Daoy (cell line): ENCODE results near the gene POLE4. TPM values are rescaled to one million over a fixed set of nuclear protein-coding genes. Genes with fewer than 3 reads are reported as not detected.

Experiments
- DNase-seq: peaks from one replicate; pipeline ENCODE4 v3.0.0-alpha.2; 2015; ENCODE audit warnings: low read depth
- total RNA-seq: library from RNA; depleted of rRNA; stranded (reverse); fragments of >200 nt; shearing (Covaris generic); gene quantifications from 2 replicates; pipeline ENCODE4 v1.2.3, GENCODE V29; 2014

Gene POLE4
- total RNA-seq, 1 experiment from 2014 or later = 31.8 TPM

DNA sequence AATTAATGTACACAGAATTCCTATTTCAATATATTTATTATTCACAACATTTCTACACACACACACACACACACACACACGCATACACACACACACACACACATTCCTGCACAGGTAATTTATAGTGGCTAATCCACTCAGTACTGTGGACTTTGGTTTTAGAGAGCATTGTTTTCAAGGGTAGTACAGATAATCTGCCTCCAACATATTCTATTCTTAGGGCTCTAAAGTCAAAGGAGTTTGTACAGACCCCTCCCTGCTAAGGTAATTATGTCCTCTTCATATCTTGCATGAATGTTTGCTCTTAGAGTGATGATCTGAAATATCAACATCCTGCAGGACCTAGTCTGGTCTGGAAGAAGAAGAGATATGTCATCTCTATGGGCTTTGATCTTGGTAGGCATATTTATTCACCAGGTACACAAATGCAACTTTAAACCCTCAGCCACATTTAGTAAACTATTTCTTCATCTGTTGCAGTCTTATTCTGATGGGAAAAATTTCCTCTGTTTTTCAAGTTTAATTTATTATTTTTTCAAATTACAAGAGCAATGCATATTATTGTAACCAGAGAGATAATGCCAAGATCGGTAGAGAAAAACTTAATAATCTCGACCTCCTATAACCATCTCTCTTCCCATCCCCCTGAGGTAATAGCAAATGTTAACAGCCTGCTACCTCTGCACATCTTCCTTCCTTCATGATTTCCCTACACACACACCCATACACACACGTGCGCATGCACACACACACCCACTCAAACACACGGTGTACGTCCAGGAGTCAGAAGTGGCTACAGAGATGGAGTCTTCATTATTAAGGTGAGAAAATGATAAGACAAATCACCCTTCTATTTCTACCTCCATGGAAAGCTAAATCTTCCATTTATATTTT is 18.3 kb upstream of the POLE4 start:
- no peak for DNase-seq

DNA sequence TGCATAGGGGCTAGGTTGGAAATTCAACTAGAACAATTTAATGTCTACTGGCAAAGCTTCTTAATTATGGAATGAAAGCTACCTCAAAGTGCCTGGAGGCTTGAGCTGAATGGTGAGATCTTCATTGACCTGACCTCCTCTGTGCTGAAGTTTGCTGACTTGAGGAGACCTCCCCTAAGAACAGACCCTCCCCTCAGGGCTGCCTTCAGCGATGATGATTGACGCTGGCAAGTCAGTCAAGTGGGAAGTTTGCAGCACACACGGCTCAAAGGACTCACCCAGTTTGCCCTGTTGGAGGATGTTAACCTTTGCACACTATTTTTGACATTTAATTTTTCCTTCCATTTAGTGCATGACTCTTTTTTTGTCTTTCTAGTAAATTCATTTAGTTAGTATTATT is 17.2 kb upstream of the POLE4 start:
- DNase-seq = no peak

GRCh38 chr2:74942263-74942662 is 16.2 kb upstream of the POLE4 start:
- DNase-seq = no peak

- DNase-seq = no peak
Measured at GRCh38 chr2:74944987-74945787, 13.3 kb upstream of the POLE4 start.

DNA sequence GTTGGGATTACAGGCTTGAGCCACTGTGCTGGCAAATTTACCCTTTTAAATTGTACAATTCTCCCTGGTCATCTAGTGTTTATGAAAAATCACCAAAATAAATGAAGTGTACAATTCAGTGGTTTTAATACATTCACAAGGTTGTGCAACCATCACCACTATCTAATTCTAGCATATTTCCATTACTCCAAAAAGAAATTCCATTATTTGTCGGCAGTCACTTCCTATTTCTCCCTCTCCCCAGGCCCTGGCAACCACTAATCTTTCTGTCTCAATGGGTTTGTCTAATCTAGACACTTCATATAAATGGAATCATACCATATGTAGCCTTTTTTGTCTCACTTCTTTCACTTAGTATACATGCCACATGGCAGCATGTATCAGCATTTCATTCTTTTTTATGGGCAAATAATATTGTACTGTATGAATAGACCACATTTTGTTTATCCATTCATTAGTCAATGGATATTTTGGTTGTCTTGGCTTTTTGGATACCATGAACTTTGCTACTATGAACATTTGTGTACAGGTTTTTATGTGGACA is 12.6 kb upstream of the POLE4 start:
- no peak for DNase-seq

- no peak for DNase-seq
Measured at GRCh38 chr2:74947703-74948102, 10.7 kb upstream of the POLE4 start.

DNA sequence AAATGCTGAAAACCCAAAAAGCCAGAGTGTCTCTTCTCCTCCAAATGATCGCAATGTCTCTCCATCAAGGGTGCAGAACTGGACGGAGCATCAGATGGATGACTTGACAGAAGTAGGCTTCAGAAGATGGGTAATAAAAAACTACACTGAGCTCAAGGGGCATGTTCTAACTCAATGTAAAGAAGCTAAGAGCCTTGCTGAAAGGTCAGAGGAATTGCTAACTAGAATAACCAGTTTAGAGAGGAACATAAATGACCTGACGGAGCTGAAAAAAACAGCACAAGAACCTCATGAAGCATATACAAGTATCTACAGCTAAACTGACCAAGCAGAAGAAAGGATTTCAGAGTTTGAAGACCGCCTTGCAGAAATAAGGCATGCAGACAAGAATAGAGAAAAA is 9.7 kb upstream of the POLE4 start:
- DNase-seq = no peak

DNA sequence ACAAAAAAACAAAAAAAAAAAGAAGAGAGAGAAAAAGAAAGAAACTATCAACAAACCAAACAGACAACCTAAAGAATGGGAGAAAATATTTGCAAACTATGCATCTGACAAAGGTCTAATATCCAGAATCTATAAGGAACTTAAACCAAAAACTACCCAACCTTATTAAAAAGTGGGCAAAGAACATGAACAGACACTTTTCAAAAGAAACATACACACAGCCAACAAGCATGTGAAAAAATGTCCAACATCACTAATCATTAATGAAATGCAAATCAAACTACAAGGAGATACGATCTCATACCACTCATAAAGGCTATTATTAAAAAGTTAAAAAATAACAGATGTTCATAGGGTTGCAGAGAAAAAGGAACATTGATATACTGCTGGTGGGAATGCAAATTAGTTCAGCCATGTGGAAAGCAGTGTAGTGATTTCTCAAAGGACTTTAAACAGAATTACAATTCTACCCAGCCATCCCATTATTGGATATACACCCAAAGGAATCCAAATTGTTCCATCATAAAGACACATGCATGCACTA is 7.2 kb upstream of the POLE4 start:
- no peak for DNase-seq

DNA sequence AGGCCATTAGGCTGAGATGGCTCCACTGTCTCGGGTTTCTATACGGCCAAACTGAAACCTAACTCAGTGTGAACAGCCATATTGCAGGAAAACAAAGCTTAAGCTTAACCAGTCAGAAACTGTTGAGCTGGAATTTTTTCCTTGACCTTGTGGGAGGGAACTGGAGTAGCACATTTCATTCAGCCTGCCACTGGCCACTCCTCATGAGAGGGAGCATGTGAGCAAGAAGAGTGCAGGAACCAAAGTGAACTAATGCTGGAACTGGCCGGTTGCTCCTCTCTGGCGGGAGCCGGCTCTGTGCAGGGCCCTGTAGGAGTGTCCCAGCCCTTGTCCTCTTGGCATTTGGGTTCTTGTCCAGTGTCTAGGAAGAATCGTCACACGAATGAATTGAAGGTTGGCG is 5.9 kb upstream of the POLE4 start:
- DNase-seq = no peak

DNA sequence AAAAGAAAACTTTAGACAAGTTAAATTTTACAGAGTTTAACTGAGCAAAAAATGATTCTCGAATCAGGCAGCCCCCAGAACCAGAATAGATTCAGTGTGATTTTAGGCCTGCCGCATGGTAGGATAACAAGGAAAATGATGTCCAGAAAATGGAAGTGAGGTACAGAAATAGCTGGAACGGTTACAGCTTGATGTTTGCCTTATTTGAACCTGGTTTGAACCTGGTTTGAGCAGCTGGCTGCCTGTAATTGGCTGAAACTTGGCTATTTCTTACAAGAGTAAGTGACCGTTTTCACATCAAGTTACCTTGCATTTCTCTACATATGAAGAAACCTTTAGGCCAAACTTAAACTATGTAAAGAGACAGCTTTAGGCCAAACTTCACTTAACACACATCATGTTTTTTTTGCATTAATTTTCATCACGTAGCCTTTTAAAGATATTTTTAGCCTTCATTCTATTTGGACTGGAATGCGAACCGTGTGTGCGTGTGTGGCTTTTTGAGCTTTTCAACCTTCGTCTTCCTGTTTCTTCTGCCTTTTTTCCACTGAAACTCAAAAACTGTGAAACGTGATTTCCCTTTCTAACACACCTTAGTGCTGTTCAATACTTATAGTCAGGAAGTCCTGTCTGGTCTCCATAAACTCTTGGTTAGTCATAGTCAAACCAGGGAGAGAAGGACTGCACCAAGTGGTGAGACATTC is 4.5 kb upstream of the POLE4 start:
- DNase-seq = no peak

DNA sequence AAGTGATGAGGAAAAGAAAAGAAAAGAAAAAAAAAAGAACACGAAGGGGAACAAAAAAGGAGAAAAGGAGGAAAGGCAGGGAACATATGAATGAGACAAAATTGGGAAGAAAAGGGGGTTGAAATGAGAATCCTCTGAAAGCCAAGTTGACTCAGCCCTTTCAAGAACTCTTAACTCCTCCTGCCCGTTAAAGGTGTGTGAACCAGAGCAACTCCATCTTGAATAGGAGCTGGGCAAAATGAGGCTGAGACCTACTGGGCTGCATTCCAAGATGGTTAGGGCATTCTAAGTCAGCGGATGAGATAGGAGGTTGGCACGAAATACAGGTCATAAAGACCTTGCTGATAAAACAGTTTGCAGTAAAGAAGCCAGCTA is 4.0 kb upstream of the POLE4 start:
- no peak for DNase-seq

DNA sequence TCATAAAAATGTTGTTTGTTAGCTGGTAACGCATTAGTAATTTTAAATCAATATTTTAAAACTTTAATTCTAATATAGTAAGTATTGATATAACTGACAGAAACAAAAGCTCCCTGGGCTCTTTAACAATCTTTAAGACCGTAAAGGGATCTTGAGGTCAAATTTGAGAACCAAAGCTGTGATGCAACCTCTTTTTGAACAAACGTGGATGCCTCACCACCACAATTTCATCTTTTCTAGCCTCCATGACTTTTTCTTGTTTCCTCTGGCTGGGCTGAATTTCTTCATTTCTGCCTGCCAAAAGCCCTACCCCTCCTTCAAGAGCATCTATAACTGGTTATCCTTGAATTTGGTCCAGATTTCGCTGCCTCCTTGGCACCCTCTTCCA is 563 bp upstream of the POLE4 start:
- no peak for DNase-seq

DNA sequence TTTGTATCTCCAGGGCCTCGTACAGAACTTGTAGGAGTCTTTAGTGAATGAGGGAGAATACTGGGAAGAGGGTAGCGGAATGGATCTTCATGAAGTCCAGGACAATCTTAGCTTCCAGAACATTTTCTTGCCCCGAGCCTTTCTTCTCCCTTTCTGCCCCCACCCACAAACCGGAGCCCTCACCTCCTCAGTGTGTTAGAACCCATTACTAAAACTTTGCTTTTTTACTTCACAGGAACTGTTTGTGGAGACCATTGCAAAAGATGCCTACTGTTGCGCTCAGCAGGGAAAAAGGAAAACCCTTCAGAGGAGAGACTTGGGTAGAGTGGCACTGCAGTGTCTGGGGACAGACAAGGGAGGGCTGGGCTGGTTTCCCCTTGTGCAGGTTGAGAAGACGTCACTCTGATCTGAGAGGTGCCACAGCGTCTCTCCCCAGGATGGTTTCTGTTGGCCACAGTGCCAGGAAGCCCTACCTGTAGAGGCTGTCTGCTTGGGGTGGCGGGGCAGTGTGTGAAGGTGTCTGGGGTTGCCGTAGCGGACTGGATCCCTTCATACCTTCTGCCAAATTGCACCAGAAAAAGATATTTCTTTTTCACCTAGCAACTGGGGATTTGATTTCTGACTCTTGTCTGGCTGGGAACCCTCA is 786 bp downstream of the POLE4 start:
- DNase-seq = no peak

DNA sequence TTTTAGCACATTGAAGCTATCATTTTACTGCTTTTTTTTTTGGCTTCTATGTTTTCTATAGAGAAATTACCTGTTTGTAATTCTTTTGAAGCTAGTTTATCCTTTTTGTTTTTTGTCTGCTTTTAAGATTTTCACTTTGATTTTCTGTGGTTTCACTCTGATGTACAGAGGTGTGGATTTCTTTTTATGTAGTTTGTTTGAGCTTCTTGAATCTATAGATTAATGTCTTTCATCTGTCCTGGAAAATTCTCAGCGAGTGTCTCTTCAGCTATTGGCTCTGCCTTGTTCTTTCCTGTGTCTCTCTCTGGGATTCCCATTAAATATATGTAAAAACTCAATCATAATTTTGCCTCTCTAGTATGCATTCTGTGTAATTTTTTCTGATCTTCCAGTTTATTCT is 8.4 kb downstream of the POLE4 start:
- DNase-seq = no peak

DNA sequence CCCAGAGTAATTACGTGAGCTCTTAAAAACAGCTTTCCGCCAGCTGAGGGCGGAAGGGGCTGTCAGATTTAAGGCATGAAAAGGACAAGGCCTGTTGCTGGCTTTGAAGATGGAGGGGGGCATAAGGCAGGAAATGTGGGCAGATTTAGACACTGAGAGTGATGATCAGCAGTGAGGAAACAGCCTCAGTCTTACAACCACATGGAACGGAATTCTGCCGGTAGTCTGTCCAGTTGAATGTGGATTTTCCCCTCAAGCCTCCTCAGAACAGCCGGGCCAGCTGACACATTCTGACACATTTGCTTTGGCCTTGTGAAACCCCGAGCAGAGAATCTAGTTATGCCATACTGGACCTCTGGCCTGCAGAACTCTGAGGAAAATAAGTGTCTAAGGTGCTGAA is 16.6 kb downstream of the POLE4 start:
- DNase-seq = no peak

- no peak for DNase-seq
Measured at GRCh38 chr2:74979844-74980243, 21.4 kb downstream of the POLE4 start.

GRCh38 chr2:74982577-74982976 is 24.1 kb downstream of the POLE4 start:
- no peak for DNase-seq

GRCh38 chr2:74983631-74984392 is 25.4 kb downstream of the POLE4 start:
- no peak for DNase-seq

DNA sequence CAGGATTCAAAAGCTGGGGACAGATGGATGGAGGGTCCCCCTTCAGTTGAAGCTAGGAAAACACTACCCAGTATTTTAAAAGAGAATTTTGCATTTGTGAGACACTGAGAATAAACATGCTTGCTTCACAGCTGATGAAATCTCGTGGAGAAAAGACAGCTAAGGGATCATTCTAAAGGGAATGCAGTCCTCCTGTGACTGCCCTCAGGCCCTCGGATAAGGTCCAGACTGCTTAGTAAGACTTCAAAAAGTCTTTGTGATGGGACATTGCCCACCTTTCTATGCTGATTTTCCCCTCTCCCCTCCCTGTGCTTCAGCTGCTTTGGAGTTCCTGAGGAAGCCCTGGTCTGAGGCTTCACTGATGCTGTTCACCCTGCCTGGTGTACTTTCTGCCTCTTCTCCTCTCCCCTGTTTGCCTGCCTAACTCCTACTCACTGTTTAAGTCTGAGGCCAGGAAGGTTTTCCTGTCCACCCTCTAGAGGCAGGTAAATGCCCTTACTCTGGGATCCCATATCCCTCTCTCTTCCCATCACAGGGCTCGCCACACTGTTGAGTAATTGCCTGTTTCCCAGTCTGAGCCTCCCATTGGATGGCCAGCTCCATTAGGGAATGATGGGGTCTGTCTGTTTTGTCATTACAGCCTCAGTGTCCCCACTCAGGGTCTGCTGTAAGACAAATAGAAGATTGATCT is 26.6 kb downstream of the POLE4 start:
- DNase-seq = no peak

- DNase-seq = no peak
Measured at GRCh38 chr2:74985978-74986609, 27.7 kb downstream of the POLE4 start.
